ENCODE measurements around the gene ESR1.
"Not testable (repeated sequence)": the region's sequence is repeated elsewhere in the genome, so short reads cannot be mapped to it uniquely, and the experiment has no call there.

The ESR1 gene

DNA sequence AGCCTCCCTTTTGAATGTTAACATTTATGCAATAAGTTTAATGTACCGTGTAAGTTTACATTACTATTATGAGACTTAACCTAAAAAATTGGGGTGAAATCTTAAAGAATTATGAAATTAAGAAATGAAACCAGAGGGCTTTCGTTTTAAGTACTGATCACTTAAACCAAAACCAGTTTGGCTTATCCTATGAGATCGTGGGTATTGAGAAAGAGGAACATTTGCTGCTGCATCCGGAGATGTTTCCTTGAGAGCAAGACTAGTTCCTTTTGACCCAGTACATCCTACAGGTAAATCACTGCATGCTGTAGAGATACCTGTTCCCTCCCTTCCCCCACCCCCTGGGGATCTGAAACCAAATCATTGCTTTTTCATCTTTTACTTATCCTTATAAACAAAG lies 201.3 kb downstream of the ESR1 start:
- Mint-ChIP-seq H3K9me3 (no peaks in the 10 kb centered on the region), H3K27ac (no peak overlapping the region), H3K4me3 (no peak overlapping the region), H3K27me3 (ENCODE audit: low read depth, poor library complexity) (peaks cover 6% of the 10 kb centered on the region), H3K4me1 (no peaks in the 10 kb centered on the region), H3K36me3 (ENCODE audit: low read depth) (no peaks in the 10 kb centered on the region)
- TF ChIP-seq, protein P1, sequence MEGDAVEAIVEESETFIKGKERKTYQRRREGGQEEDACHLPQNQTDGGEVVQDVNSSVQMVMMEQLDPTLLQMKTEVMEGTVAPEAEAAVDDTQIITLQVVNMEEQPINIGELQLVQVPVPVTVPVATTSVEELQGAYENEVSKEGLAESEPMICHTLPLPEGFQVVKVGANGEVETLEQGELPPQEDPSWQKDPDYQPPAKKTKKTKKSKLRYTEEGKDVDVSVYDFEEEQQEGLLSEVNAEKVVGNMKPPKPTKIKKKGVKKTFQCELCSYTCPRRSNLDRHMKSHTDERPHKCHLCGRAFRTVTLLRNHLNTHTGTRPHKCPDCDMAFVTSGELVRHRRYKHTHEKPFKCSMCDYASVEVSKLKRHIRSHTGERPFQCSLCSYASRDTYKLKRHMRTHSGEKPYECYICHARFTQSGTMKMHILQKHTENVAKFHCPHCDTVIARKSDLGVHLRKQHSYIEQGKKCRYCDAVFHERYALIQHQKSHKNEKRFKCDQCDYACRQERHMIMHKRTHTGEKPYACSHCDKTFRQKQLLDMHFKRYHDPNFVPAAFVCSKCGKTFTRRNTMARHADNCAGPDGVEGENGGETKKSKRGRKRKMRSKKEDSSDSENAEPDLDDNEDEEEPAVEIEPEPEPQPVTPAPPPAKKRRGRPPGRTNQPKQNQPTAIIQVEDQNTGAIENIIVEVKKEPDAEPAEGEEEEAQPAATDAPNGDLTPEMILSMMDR (IDR thresholded peaks at IDR 0.05), result no peak
- no peak for DNase-seq

DNA sequence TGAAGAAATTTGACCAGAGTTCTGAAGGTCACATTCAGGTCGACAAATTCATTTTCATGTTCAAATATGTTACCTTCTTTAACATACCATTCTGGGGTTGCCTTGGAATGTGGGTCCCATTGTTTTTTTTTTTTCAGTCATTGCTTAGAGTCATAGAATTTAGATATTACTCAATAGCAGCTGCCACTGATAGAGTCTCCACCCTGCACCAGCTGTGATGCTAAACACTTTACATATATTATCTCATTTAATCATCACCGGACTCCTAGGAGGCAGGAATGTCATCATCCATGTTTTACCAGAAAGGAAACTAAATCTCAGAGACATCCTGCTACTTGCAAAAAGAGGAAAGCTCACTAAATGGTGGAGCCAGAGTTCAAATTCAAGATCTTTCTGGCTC lies 204.7 kb downstream of the ESR1 start:
- no peaks in the 10 kb centered on the region for H3K9me3 Mint-ChIP-seq
- H3K27me3 Mint-ChIP-seq (ENCODE audit: low read depth, poor library complexity), result peaks cover 6% of the 10 kb centered on the region
- H3K27ac Mint-ChIP-seq, result no peak overlapping the region
- no peak for DNase-seq
- no peaks in the 10 kb centered on the region for H3K36me3 Mint-ChIP-seq (ENCODE audit: low read depth)
- H3K4me1 Mint-ChIP-seq, result no peaks in the 10 kb centered on the region
- H3K4me3 Mint-ChIP-seq, result no peak overlapping the region
- TF ChIP-seq, protein P1 (IDR thresholded peaks at IDR 0.05), result no peak

DNA sequence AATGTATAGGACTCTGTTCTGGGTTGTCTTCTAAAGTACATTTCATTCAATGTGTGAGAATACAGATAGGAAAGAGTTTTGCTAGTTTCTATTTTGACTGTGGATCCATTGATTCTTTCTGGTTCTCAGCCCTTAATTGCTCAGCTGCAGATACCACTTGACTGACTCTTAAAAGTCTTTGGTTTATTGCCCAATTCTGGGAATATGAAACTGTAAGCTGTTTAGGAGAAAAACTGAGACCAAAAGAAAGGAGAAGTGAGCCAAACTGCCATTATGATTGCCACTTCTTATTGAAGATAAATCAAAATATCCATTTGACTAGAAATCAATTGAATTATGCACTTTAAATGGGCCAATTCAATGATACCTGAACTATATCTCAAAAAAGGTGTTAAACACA lies 211.4 kb downstream of the ESR1 start:
- Mint-ChIP-seq H3K27ac (no peak overlapping the region), H3K4me3 (no peak overlapping the region), H3K36me3 (ENCODE audit: low read depth) (no peaks in the 10 kb centered on the region), H3K27me3 (ENCODE audit: low read depth, poor library complexity) (no peaks in the 10 kb centered on the region), H3K9me3 (peaks cover 5% of the 10 kb centered on the region), H3K4me1 (no peaks in the 10 kb centered on the region)
- DNase-seq, result no peak
- TF ChIP-seq, protein P1 (IDR thresholded peaks at IDR 0.05), result no peak

GRCh38 chr6:152022303-152022702 lies 214.8 kb downstream of the ESR1 start:
- H3K9me3 Mint-ChIP-seq, result peaks cover 5% of the 10 kb centered on the region
- no peak overlapping the region for H3K4me3 Mint-ChIP-seq
- no peak overlapping the region for H3K27ac Mint-ChIP-seq
- H3K4me1 Mint-ChIP-seq, result no peaks in the 10 kb centered on the region
- H3K36me3 Mint-ChIP-seq (ENCODE audit: low read depth), result no peaks in the 10 kb centered on the region
- H3K27me3 Mint-ChIP-seq (ENCODE audit: low read depth, poor library complexity), result no peaks in the 10 kb centered on the region
- TF ChIP-seq, protein P1 (IDR thresholded peaks at IDR 0.05), result no peak
- no peak for DNase-seq

GRCh38 chr6:152023613-152024012 lies 216.1 kb downstream of the ESR1 start:
- Mint-ChIP-seq H3K4me3 (no peak overlapping the region), H3K4me1 (no peaks in the 10 kb centered on the region), H3K27ac (no peak overlapping the region), H3K9me3 (peaks cover 13% of the 10 kb centered on the region), H3K36me3 (ENCODE audit: low read depth) (no peaks in the 10 kb centered on the region), H3K27me3 (ENCODE audit: low read depth, poor library complexity) (no peaks in the 10 kb centered on the region)
- TF ChIP-seq, protein P1 (IDR thresholded peaks at IDR 0.05), result no peak
- DNase-seq, result no peak

- H3K27me3 Mint-ChIP-seq (ENCODE audit: low read depth, poor library complexity), result no peaks in the 10 kb centered on the region
- no peaks in the 10 kb centered on the region for H3K36me3 Mint-ChIP-seq (ENCODE audit: low read depth)
- H3K4me1 Mint-ChIP-seq, result no peaks in the 10 kb centered on the region
- no peak overlapping the region for H3K4me3 Mint-ChIP-seq
- H3K9me3 Mint-ChIP-seq, result peaks cover 23% of the 10 kb centered on the region
- no peak overlapping the region for H3K27ac Mint-ChIP-seq
- TF ChIP-seq, protein P1 (IDR thresholded peaks at IDR 0.05), result no peak
- DNase-seq, result no peak
Observed at GRCh38 chr6:152026291-152026690, 218.8 kb downstream of the ESR1 start.

GRCh38 chr6:152026744-152027143 lies 219.3 kb downstream of the ESR1 start:
- not testable (repeated sequence) for H3K27ac Mint-ChIP-seq; H3K27me3 Mint-ChIP-seq (ENCODE audit: low read depth, poor library complexity); H3K36me3 Mint-ChIP-seq (ENCODE audit: low read depth); H3K4me1 Mint-ChIP-seq; H3K4me3 Mint-ChIP-seq; DNase-seq
- H3K9me3 Mint-ChIP-seq, result peaks cover 26% of the 10 kb centered on the region

DNA sequence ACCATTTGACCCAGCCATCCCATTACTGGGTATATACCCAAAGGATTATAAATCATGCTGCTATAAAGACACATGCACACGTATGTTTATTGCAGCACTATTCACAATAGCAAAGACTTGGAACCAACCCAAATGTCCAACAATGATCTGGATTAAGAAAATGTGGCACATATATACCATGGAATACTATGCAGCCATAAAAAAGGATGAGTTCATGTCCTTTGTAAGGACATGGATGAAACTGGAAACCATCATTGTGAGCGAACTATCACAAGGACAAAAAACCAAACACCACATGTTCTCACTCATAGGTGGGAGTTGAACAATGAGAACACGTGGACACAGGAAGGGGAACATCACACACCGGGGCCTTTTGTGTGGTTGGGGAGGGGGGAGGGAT lies 226.3 kb downstream of the ESR1 start:
- H3K27ac Mint-ChIP-seq, H3K4me3 Mint-ChIP-seq: not testable (repeated sequence)
- peaks cover 20% of the 10 kb centered on the region for H3K9me3 Mint-ChIP-seq

More for the DNA sequence above, 226.3 kb downstream of the ESR1 start:
- H3K36me3 Mint-ChIP-seq (ENCODE audit: low read depth); H3K4me1 Mint-ChIP-seq; H3K27me3 Mint-ChIP-seq (ENCODE audit: low read depth, poor library complexity); DNase-seq: not testable (repeated sequence)
